SK-N-SH (cell line): ENCODE measurements around the gene CALU. TPM values are rescaled to one million over a fixed set of nuclear protein-coding genes. Genes with fewer than 3 reads are reported as not detected.

Experiments
- CTCF ChIA-PET: fragments of 300-600, 350-600 bp; formaldehyde crosslinking; extraction: SDS; loops from one replicate; lab custom pipeline; 2021; lab: Yijun Ruan, JAX
- POLR2A ChIA-PET: fragments of 350-600 bp; sonication (Branson Sonifier 250); formaldehyde crosslinking; extraction: SDS; loops from one replicate; lab custom pipeline; 2020; ENCODE audit warnings: antibody characterized with exemption, inconsistent platforms; lab: Yijun Ruan, JAX
- DNase-seq: peaks from one replicate; pipeline ENCODE4 v3.0.0; 2012
- H2AFZ ChIP-seq: fragments of 200-600 bp; sonication (generic); 2 replicates; pipeline ENCODE4 v1.8.1; 2016; ENCODE audit warnings: antibody characterized with exemption, mild to moderate bottlenecking, low read depth
- H3F3A ChIP-seq: fragments of 200-600 bp; sonication (generic); replicated peaks from 2 replicates; pipeline ENCODE3; 2016; ENCODE audit warnings: antibody characterized with exemption, mild to moderate bottlenecking; ENCODE audit not compliant: insufficient read depth
- H3K27ac ChIP-seq, 2 experiments: fragments of 200-500 bp in 1 of 2; fragments of 200-600 bp in 1 of 2; sonication (Bioruptor generic) in 1 of 2; sonication (generic), shearing (Covaris generic) in 1 of 2; 2 replicates each; pipeline versions ENCODE4 v1.5.1 to v1.6.1; 2014 to 2016; ENCODE audit warnings: low read depth in 2 of 2, inconsistent platforms in 1 of 2, low read length in 1 of 2, mild to moderate bottlenecking in 1 of 2, mixed read lengths in 1 of 2
- H3K27me3 ChIP-seq: fragments of 200-600 bp; sonication (generic), shearing (Covaris generic); 2 replicates; pipeline ENCODE4 v1.6.1; 2016; ENCODE audit warnings: mixed run types; ENCODE audit not compliant: insufficient read depth
- H3K36me3 ChIP-seq, 2 experiments: fragments of 200-500 bp in 1 of 2; fragments of 200-600 bp in 1 of 2; sonication (Bioruptor generic) in 1 of 2; sonication (generic) in 1 of 2; replicated peaks in 1 of 2; 2 replicates each; pipeline versions ENCODE3 to v1.5.1; 2014 to 2016; ENCODE audit warnings: low read length in 1 of 2, mild to moderate bottlenecking in 1 of 2; ENCODE audit not compliant: insufficient read depth in 2 of 2, control insufficient read depth in 1 of 2
- H3K4me1 ChIP-seq, 2 experiments: fragments of 200-500 bp in 1 of 2; fragments of 200-600 bp in 1 of 2; sonication (Bioruptor generic) in 1 of 2; sonication (generic), shearing (Covaris generic) in 1 of 2; 2 replicates each; pipeline versions ENCODE4 v1.5.1 to v1.6.1; 2014 to 2016; ENCODE audit warnings: low read depth in 1 of 2, low read length in 1 of 2, mixed run types in 1 of 2; ENCODE audit not compliant: insufficient read depth in 2 of 2, control insufficient read depth in 1 of 2
- H3K4me2 ChIP-seq: fragments of 200-600 bp; sonication (generic), shearing (Covaris generic); 2 replicates; pipeline ENCODE4 v1.6.1; 2017; ENCODE audit warnings: mixed run types
- H3K4me3 ChIP-seq, 2 experiments: fragments of 200-500 bp in 1 of 2; fragments of 200-600 bp in 1 of 2; sonication (Bioruptor generic) in 1 of 2; sonication (generic), shearing (Covaris generic) in 1 of 2; 2 replicates each; pipeline versions ENCODE4 v1.5.1 to v1.8.1; 2014 to 2016; ENCODE audit warnings: low read depth in 2 of 2, inconsistent platforms in 1 of 2, low read length in 1 of 2, mild to moderate bottlenecking in 1 of 2, mixed read lengths in 1 of 2, moderate library complexity in 1 of 2
- H3K79me2 ChIP-seq: fragments of 200-600 bp; sonication (generic); 2 replicates; pipeline ENCODE4 v1.8.1; 2017; ENCODE audit warnings: mild to moderate bottlenecking; ENCODE audit not compliant: insufficient read depth
- H3K9ac ChIP-seq: fragments of 200-600 bp; sonication (generic); 2 replicates; pipeline ENCODE4 v1.6.1; 2017; ENCODE audit warnings: mixed run types
- H3K9me2 ChIP-seq: fragments of 200-600 bp; sonication (generic); 2 replicates; pipeline ENCODE4 v1.6.1; 2017; ENCODE audit warnings: mixed run types
- H3K9me3 ChIP-seq: fragments of 200-600 bp; sonication (generic); 2 replicates; pipeline ENCODE4 v1.6.1; 2017; ENCODE audit warnings: mixed run types, mild to moderate bottlenecking, moderate library complexity
- H4K20me1 ChIP-seq: fragments of 200-600 bp; sonication (generic); 2 replicates; pipeline ENCODE4 v1.6.1; 2017; ENCODE audit warnings: mild to moderate bottlenecking, mixed run types; ENCODE audit not compliant: insufficient read depth
- CHD2 ChIP-seq: fragments of 150-350 bp; IDR thresholded peaks from 2 replicates; pipeline ENCODE4 v1.6.1; 2018; ENCODE audit warnings: low read length; ENCODE audit not compliant: partially characterized antibody
- MXI1 ChIP-seq: IDR thresholded peaks from 2 replicates; pipeline ENCODE4 v1.6.1; 2012; ENCODE audit warnings: mild to moderate bottlenecking, low read depth, low read length, improper control_type of control experiment
- NRF1 ChIP-seq: IDR thresholded peaks from 2 replicates; pipeline ENCODE4 v1.6.1; 2012; ENCODE audit warnings: low read depth, mild to moderate bottlenecking, low read length
- RAD21 ChIP-seq: IDR thresholded peaks from 2 replicates; pipeline ENCODE4 v1.6.1; 2012; ENCODE audit warnings: mild to moderate bottlenecking, low read length
- RCOR1 ChIP-seq: fragments of 150-350 bp; IDR thresholded peaks from 2 replicates; pipeline ENCODE4 v1.6.1; 2017; ENCODE audit warnings: antibody characterized with exemption, low read length
- SIN3A ChIP-seq: IDR thresholded peaks from 2 replicates; pipeline ENCODE4 v1.6.1; 2012; ENCODE audit warnings: low read depth, mild to moderate bottlenecking, low read length, moderate library complexity, borderline replicate concordance
- TAF1 ChIP-seq: IDR thresholded peaks from 2 replicates; pipeline ENCODE4 v1.6.1; 2012; ENCODE audit warnings: low read depth, mild to moderate bottlenecking, low read length, moderate library complexity, borderline replicate concordance
- TEAD4 ChIP-seq: IDR thresholded peaks from 2 replicates; pipeline ENCODE4 v1.4.0; 2012; ENCODE audit warnings: mild to moderate bottlenecking, borderline replicate concordance; ENCODE audit not compliant: insufficient read depth
- WGBS: methylation state at CpG from one replicate; pipeline ENCODE4 v1.1.6; 2017; ENCODE audit warnings: low lambda C conversion rate; 5-methylcytosine and 5-hydroxymethylcytosine counted together
- polyA plus RNA-seq, 3 experiments: library from polyadenylated mRNA; depleted of rRNA; stranded (reverse); fragments of >200 nt; gene quantifications; 2 replicates each; pipeline ENCODE4 v1.2.3, GENCODE V29; 2012
- TF ChIP-seq, protein P1 (sequence below): IDR thresholded peaks from 2 replicates; pipeline ENCODE4 v1.6.1; 2012; ENCODE audit warnings: mild to moderate bottlenecking, low read depth, low read length, moderate library complexity
- TF ChIP-seq, protein P2 (sequence below): fragments of 200-600 bp; sonication (generic); IDR thresholded peaks from 2 replicates; pipeline ENCODE4 v1.6.1; 2017; ENCODE audit warnings: antibody characterized with exemption, mild to moderate bottlenecking, moderate library complexity
- TF ChIP-seq, protein P3 (sequence below): IDR thresholded peaks from 2 replicates; pipeline ENCODE4 v1.4.0; 2012; ENCODE audit warnings: low read depth, borderline replicate concordance
- TF ChIP-seq, protein P4 (sequence below): fragments of 150-350 bp; IDR thresholded peaks from 2 replicates; pipeline ENCODE4 v1.6.1; 2016; ENCODE audit warnings: mild to moderate bottlenecking, low read depth, low read length
- TF ChIP-seq, protein P5 (sequence below): IDR thresholded peaks from 2 replicates; pipeline ENCODE4 v1.4.0; 2012; ENCODE audit warnings: low read depth

Gene CALU
- polyA plus RNA-seq, 1 of the 3 experiments (the other 2 are of a cell fraction) = 195 TPM

DNA sequence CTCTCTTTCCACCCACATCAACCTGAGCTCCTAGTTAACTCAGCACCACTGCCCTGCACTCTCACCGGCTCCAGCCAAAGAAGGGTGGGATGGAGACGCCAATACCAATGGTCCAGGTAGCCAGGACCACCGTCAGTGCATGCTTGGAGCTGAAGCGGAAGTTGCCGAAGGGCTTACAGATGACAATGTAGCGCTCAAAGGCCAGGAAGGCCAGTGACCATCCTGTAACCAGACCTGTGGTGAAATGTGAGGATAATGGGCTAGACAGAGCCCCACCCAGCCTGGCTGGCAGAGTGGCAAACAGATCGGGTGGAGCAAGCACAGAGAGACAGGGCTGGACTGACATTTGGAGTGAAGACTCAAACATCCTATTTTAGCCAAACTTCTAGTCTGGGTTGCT is 35.8 kb downstream of the CALU start:
- Histone ChIP-seq H3K27ac (no peak overlapping the region), H3K9me2 (no peaks in the 10 kb centered on the region), H3K4me2 (no peak overlapping the region), H3K36me3 (peaks cover 36 to 48% of the 10 kb centered on the region in 2 experiments), H3K9me3 (peaks cover 13% of the 10 kb centered on the region), H4K20me1 (no peaks in the 10 kb centered on the region), H3F3A (peaks cover 56% of the 10 kb centered on the region), H3K4me3 (no peak overlapping the region), H2AFZ (no peak overlapping the region), H3K27me3 (no peaks in the 10 kb centered on the region), H3K79me2 (0 out of 2 replicates have a peak, but pooled peaks cover 2% of the 10 kb centered on the region), H3K4me1 (peaks cover 0 to 3% of the 10 kb centered on the region in 2 experiments; a peak in 1 of 4 replicates), H3K9ac (no peak overlapping the region)
- WGBS = 99% methylated on average over 7 of the region's 7 CpGs
- ChIA-PET CTCF (interaction anchor here (0.7 to 1.2 kb wide), 2 partner anchors 8 to 109 kb away, joined by 3 to 5 read pairs; no protein-coding TSS in a partner anchor), POLR2A (interaction anchor here (1.0 kb wide), 1 partner anchor 8 kb away, joined by 4 read pairs; no protein-coding TSS in a partner anchor)
- DNase-seq = no peak
- TF ChIP-seq TAF1 (no peak), MXI1 (no peak), SIN3A (no peak), RCOR1 (no peak), CHD2 (no peak), TEAD4 (no peak), NRF1 (no peak), RAD21 (no peak)
- TF ChIP-seq, protein P1, sequence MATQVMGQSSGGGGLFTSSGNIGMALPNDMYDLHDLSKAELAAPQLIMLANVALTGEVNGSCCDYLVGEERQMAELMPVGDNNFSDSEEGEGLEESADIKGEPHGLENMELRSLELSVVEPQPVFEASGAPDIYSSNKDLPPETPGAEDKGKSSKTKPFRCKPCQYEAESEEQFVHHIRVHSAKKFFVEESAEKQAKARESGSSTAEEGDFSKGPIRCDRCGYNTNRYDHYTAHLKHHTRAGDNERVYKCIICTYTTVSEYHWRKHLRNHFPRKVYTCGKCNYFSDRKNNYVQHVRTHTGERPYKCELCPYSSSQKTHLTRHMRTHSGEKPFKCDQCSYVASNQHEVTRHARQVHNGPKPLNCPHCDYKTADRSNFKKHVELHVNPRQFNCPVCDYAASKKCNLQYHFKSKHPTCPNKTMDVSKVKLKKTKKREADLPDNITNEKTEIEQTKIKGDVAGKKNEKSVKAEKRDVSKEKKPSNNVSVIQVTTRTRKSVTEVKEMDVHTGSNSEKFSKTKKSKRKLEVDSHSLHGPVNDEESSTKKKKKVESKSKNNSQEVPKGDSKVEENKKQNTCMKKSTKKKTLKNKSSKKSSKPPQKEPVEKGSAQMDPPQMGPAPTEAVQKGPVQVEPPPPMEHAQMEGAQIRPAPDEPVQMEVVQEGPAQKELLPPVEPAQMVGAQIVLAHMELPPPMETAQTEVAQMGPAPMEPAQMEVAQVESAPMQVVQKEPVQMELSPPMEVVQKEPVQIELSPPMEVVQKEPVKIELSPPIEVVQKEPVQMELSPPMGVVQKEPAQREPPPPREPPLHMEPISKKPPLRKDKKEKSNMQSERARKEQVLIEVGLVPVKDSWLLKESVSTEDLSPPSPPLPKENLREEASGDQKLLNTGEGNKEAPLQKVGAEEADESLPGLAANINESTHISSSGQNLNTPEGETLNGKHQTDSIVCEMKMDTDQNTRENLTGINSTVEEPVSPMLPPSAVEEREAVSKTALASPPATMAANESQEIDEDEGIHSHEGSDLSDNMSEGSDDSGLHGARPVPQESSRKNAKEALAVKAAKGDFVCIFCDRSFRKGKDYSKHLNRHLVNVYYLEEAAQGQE = no peak
- TF ChIP-seq, protein P2, sequence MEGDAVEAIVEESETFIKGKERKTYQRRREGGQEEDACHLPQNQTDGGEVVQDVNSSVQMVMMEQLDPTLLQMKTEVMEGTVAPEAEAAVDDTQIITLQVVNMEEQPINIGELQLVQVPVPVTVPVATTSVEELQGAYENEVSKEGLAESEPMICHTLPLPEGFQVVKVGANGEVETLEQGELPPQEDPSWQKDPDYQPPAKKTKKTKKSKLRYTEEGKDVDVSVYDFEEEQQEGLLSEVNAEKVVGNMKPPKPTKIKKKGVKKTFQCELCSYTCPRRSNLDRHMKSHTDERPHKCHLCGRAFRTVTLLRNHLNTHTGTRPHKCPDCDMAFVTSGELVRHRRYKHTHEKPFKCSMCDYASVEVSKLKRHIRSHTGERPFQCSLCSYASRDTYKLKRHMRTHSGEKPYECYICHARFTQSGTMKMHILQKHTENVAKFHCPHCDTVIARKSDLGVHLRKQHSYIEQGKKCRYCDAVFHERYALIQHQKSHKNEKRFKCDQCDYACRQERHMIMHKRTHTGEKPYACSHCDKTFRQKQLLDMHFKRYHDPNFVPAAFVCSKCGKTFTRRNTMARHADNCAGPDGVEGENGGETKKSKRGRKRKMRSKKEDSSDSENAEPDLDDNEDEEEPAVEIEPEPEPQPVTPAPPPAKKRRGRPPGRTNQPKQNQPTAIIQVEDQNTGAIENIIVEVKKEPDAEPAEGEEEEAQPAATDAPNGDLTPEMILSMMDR = no peak
- TF ChIP-seq, protein P3, sequence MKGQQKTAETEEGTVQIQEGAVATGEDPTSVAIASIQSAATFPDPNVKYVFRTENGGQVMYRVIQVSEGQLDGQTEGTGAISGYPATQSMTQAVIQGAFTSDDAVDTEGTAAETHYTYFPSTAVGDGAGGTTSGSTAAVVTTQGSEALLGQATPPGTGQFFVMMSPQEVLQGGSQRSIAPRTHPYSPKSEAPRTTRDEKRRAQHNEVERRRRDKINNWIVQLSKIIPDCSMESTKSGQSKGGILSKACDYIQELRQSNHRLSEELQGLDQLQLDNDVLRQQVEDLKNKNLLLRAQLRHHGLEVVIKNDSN = no peak
- TF ChIP-seq, protein P4, sequence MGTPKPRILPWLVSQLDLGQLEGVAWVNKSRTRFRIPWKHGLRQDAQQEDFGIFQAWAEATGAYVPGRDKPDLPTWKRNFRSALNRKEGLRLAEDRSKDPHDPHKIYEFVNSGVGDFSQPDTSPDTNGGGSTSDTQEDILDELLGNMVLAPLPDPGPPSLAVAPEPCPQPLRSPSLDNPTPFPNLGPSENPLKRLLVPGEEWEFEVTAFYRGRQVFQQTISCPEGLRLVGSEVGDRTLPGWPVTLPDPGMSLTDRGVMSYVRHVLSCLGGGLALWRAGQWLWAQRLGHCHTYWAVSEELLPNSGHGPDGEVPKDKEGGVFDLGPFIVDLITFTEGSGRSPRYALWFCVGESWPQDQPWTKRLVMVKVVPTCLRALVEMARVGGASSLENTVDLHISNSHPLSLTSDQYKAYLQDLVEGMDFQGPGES = no peak
- TF ChIP-seq, protein P5, sequence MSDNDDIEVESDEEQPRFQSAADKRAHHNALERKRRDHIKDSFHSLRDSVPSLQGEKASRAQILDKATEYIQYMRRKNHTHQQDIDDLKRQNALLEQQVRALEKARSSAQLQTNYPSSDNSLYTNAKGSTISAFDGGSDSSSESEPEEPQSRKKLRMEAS = no peak
